Coronary artery (tissue), 2 donors: Measurements from ENCODE around the gene FNDC11.

Source experiments
- DNase-seq: peaks from one replicate; pipeline ENCODE4 v3.0.0-alpha.2; 2017; ENCODE audit warnings: low spot score
- H3K27ac ChIP-seq, 2 donors: fragments of 200-600 bp; sonication (generic); one replicate each; pipeline ENCODE4 v1.5.1; 2016 to 2019
- H3K4me3 ChIP-seq: fragments of 200-600 bp; sonication (generic); 2 replicates; pipeline ENCODE4 v1.5.1; 2016; ENCODE audit warnings: mild to moderate bottlenecking, moderate library complexity
- CTCF ChIP-seq: fragments of 200-600 bp; sonication (generic); IDR thresholded peaks from one replicate; pipeline ENCODE4 v1.5.1; 2019; ENCODE audit warnings: antibody characterized with exemption

The FNDC11 gene

GRCh38 chr20:63589261-63590217, 35.6 kb downstream of the FNDC11 start:
- DNase-seq, result no peak
- H3K4me3 ChIP-seq, result no peak overlapping the region
- TF ChIP-seq CTCF, result no peak
- H3K27ac ChIP-seq, result no peak overlapping the region

- TF ChIP-seq CTCF, result no peak
- no peak overlapping the region for H3K4me3 ChIP-seq
These were observed 36.5 kb downstream of the FNDC11 start for GRCh38 chr20:63590218-63591146.

GRCh38 chr20:63591147-63591533, 37.2 kb downstream of the FNDC11 start:
- H3K4me3 ChIP-seq, result no peak overlapping the region
- TF ChIP-seq CTCF, result no peak
- no peak for DNase-seq
- no peak overlapping the region for H3K27ac ChIP-seq

More at GRCh38 chr20:63590218-63591146, 36.5 kb downstream of the FNDC11 start:
- no peak overlapping the region for H3K27ac ChIP-seq
- no peak for DNase-seq

GRCh38 chr20:63591786-63592355, 37.9 kb downstream of the FNDC11 start:
- Histone ChIP-seq H3K27ac (no peak overlapping the region), H3K4me3 (no peak overlapping the region)
- DNase-seq, result no peak
- TF ChIP-seq CTCF, result no peak

GRCh38 chr20:63592661-63593060, 38.7 kb downstream of the FNDC11 start:
- no peak overlapping the region for H3K4me3 ChIP-seq
- H3K27ac ChIP-seq, result no peak overlapping the region
- DNase-seq, result no peak
- TF ChIP-seq CTCF, result no peak

GRCh38 chr20:63594043-63594561, 40.1 kb downstream of the FNDC11 start:
- TF ChIP-seq CTCF, result no peak
- Histone ChIP-seq H3K4me3 (no peak overlapping the region), H3K27ac (peak overlapping the region in 1 of 2 donors; percentile 9)
- DNase-seq, result no peak
